ENCODE measurements around the gene MRGPRG.

The MRGPRG gene

GRCh38 chr11:3195251-3196160 is 23.1 kb downstream of the MRGPRG start:
- DNase-seq (ENCODE audit: low read depth): no peak

GRCh38 chr11:3194016-3194816 is 24.4 kb downstream of the MRGPRG start:
- no peak for DNase-seq (ENCODE audit: low read depth)

- no peak for DNase-seq (ENCODE audit: low read depth)
These were observed 25.1 kb downstream of the MRGPRG start for GRCh38 chr11:3193373-3194015.

GRCh38 chr11:3192511-3193372 is 25.9 kb downstream of the MRGPRG start:
- no peak for DNase-seq (ENCODE audit: low read depth)

- DNase-seq (ENCODE audit: low read depth): no peak
These were observed 26.9 kb downstream of the MRGPRG start for GRCh38 chr11:3191586-3192324.

- no peak for DNase-seq (ENCODE audit: low read depth)
These were observed 28.0 kb downstream of the MRGPRG start for GRCh38 chr11:3190600-3190999.

GRCh38 chr11:3189886-3190583 is 28.6 kb downstream of the MRGPRG start:
- no peak for DNase-seq (ENCODE audit: low read depth)

GRCh38 chr11:3189196-3189843 is 29.3 kb downstream of the MRGPRG start:
- no peak for DNase-seq (ENCODE audit: low read depth)

- DNase-seq (ENCODE audit: low read depth): no peak
These were observed 30.0 kb downstream of the MRGPRG start for GRCh38 chr11:3188496-3189195.

- DNase-seq (ENCODE audit: low read depth): no peak
These were observed 32.3 kb downstream of the MRGPRG start for GRCh38 chr11:3186166-3186953.

GRCh38 chr11:3184732-3185347 is 33.8 kb downstream of the MRGPRG start:
- no peak for DNase-seq (ENCODE audit: low read depth)

- DNase-seq (ENCODE audit: low read depth): no peak
These were observed 35.1 kb downstream of the MRGPRG start for GRCh38 chr11:3183523-3183922.

- DNase-seq (ENCODE audit: low read depth): no peak
These were observed 36.2 kb downstream of the MRGPRG start for GRCh38 chr11:3182462-3182852.

- DNase-seq (ENCODE audit: low read depth): no peak
These were observed 36.7 kb downstream of the MRGPRG start for GRCh38 chr11:3181725-3182461.

GRCh38 chr11:3180869-3181268 is 37.7 kb downstream of the MRGPRG start:
- no peak for DNase-seq (ENCODE audit: low read depth)

- no peak for DNase-seq (ENCODE audit: low read depth)
These were observed 40.3 kb downstream of the MRGPRG start for GRCh38 chr11:3178349-3178748.

GRCh38 chr11:3177931-3178330 is 40.7 kb downstream of the MRGPRG start:
- DNase-seq (ENCODE audit: low read depth): no peak
